Measurements from ENCODE around the gene HOXA10. TPM values are rescaled to one million over a fixed set of nuclear protein-coding genes. Genes with fewer than 3 reads are reported as not detected.

The HOXA10 gene
- total and polyA plus RNA-seq, 9 donors = 0.25 to 2.8 (median 0.91) TPM; not detected in 1

- H3K27me3 ChIP-seq = no peaks in the 10 kb centered on the region
- TF ChIP-seq EP300 (IDR thresholded peaks at IDR 0.05) (no peak), CTCF (IDR thresholded peaks at IDR 0.05) (no peak), POLR2A (IDR thresholded peaks at IDR 0.05) (no peak)
- no peak for DNase-seq
- H3K27ac ChIP-seq = no peak overlapping the region
- H3K9me3 ChIP-seq = no peaks in the 10 kb centered on the region
- H3K4me1 ChIP-seq (ENCODE audit: insufficient read depth) = no peaks in the 10 kb centered on the region
- H3K4me3 ChIP-seq = no peak overlapping the region
- no peaks in the 10 kb centered on the region for H3K36me3 ChIP-seq
- intact Hi-C loops (cut with DNase I) = loop anchor here in 1 of 4 donors (10.0 kb wide), 1 partner anchor 357 kb away; no protein-coding TSS in a partner anchor
Measured at GRCh38 chr7:27217951-27218350, 43.8 kb upstream of the HOXA10 start.

GRCh38 chr7:27215356-27215755, 41.2 kb upstream of the HOXA10 start:
- intact Hi-C loops (cut with DNase I) = loop anchor here in 1 of 4 donors (10.0 kb wide), 1 partner anchor 359 kb away; no protein-coding TSS in a partner anchor
- no peaks in the 10 kb centered on the region for H3K4me1 ChIP-seq (ENCODE audit: insufficient read depth)
- no peaks in the 10 kb centered on the region for H3K9me3 ChIP-seq
- H3K27me3 ChIP-seq = no peaks in the 10 kb centered on the region
- H3K4me3 ChIP-seq = no peak overlapping the region
- DNase-seq = no peak
- 95 to 98% (median 96%) methylated on average over 2 of the region's 2 CpGs for WGBS, 3 donors
- no peak for TF ChIP-seq CTCF (IDR thresholded peaks at IDR 0.05)
- TF ChIP-seq POLR2A (IDR thresholded peaks at IDR 0.05) = no peak
- no peak for TF ChIP-seq EP300 (IDR thresholded peaks at IDR 0.05)
- H3K36me3 ChIP-seq = no peaks in the 10 kb centered on the region
- no peak overlapping the region for H3K27ac ChIP-seq

- DNase-seq = no peak
- Histone ChIP-seq H3K4me1 (ENCODE audit: insufficient read depth) (no peaks in the 10 kb centered on the region), H3K36me3 (no peaks in the 10 kb centered on the region), H3K4me3 (no peak overlapping the region), H3K27me3 (no peaks in the 10 kb centered on the region), H3K9me3 (no peaks in the 10 kb centered on the region), H3K27ac (no peak overlapping the region)
- TF ChIP-seq CTCF (IDR thresholded peaks at IDR 0.05) (no peak), POLR2A (IDR thresholded peaks at IDR 0.05) (no peak), EP300 (IDR thresholded peaks at IDR 0.05) (no peak)
- 74 to 80% (median 80%) methylated on average over 8 of the region's 8 CpGs for WGBS, 3 donors
- intact Hi-C loops (cut with DNase I) = loop anchor here in 2 of 4 donors (5.0 to 10.0 kb wide), 3 partner anchors 360 to 883 kb away; no protein-coding TSS in a partner anchor
Measured at GRCh38 chr7:27214239-27214950, 40.3 kb upstream of the HOXA10 start.

GRCh38 chr7:27213433-27214238, 39.5 kb upstream of the HOXA10 start:
- no peak overlapping the region for H3K4me3 ChIP-seq
- H3K36me3 ChIP-seq = no peaks in the 10 kb centered on the region
- DNase-seq = no peak
- H3K27me3 ChIP-seq = no peaks in the 10 kb centered on the region
- no peaks in the 10 kb centered on the region for H3K4me1 ChIP-seq (ENCODE audit: insufficient read depth)
- H3K27ac ChIP-seq = no peak overlapping the region
- TF ChIP-seq POLR2A (IDR thresholded peaks at IDR 0.05) (no peak), CTCF (IDR thresholded peaks at IDR 0.05) (no peak), EP300 (IDR thresholded peaks at IDR 0.05) (no peak)
- 44 to 59% (median 46%) methylated on average over 50 of the region's 50 CpGs for WGBS, 3 donors
- intact Hi-C loops (cut with DNase I) = loop anchor here in 2 of 4 donors (5.0 to 10.0 kb wide), 3 partner anchors 361 to 884 kb away; no protein-coding TSS in a partner anchor
- H3K9me3 ChIP-seq = no peaks in the 10 kb centered on the region
